KBM-7 (cell line): Measurements from ENCODE around the gene FEZF1.

Experiments
- DNase-seq: peaks from one replicate; pipeline ENCODE4 v3.0.0-alpha.2; 2015
- in situ Hi-C: fragments of 300-500 bp; cut with MboI; formaldehyde crosslinking; loops from 2 replicates; pipeline ENCODE4 v1.14.3; 2020; ENCODE audit warnings: low sequenced_read_pairs, low pct_unique_long_range_greater_than_20kb, mixed read lengths

Gene FEZF1

DNA sequence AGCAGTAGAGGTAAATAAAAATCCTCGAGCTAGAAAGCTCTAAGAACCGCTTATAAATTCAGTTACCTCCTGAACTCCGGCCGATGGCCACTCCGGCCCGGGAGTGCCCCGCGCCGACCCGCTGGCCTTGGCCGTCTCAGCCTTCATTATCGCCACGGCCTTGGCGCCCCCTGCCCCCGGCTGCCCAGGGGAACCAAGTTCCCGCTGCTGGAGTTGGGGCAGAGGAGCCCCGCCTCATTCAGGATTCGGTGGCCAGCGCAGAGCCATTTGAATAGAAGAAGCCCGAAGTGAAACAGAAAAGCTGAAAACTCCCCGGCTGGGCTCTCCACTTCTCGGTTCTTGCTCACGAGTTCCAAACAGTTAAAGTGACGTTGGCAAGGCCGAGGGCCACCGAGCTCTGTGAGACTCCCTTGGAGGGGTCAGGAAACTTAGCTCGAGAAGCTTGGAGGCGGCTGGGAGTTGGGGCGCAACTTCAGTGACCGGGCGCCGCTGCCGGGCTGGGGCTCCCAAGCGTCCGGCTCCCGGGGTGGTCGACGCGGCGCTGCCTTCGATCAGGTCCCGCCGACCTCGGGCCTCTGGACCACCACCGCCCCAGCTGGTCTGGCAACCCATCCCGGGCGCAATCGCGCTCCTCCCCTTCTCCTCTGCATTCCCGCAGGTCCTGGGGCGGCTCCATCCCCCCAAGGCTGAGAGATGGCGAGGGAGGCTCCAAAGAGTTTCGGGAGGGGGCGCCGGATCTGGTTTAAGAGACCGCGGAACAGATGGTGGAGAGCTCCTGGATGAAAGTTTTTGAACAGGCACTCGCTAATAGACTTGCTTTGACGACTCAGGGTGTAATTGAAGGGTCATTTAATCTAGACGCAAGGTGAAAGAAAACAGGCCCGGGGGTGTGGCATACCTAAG is 5.8 kb upstream of the FEZF1 start:
- in situ Hi-C loops: no loop called here
- peak; percentile 14 for DNase-seq

DNA sequence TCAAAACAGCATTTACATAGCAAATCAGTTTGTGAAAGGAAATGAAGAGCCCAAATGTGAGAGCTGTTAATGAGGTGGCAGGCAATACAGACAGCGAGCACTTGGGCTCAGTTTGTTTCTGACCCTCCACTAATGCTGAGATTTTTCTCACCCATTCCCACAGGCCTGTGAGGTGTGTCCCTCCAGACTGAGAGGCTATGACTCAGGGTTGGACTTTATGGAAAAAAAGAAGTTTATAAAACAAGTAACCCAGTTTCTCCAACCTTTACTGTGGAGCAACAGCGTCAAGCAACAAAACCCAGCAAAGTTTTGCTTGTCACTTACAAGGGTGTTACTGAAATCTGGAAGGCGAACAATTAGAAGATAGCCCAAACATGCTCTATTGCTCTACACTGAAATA is 4.9 kb upstream of the FEZF1 start:
- in situ Hi-C loops: no loop called here

DNA sequence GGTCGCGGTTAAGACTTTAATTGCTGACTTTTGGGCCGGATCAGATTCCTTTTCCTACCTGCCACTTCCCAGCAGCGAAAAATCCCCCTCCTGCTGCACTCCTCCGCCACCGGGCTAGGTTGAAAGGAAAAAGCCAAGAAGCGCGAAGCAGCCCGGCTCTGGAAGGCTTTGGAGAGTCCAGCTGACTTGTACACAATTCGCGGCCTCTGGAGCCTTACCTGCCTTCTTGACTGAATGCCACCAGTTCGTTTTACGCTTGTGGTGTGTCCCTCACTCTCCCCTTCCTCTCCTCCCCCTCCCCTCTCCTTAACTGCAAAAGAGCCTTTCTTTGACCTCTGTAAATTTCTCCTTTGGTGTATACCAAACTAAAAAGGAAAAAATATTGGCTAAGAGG is 2.7 kb upstream of the FEZF1 start:
- DNase-seq: no peak
- in situ Hi-C loops: no loop called here

More for the DNA sequence above, 4.9 kb upstream of the FEZF1 start:
- no peak for DNase-seq

DNA sequence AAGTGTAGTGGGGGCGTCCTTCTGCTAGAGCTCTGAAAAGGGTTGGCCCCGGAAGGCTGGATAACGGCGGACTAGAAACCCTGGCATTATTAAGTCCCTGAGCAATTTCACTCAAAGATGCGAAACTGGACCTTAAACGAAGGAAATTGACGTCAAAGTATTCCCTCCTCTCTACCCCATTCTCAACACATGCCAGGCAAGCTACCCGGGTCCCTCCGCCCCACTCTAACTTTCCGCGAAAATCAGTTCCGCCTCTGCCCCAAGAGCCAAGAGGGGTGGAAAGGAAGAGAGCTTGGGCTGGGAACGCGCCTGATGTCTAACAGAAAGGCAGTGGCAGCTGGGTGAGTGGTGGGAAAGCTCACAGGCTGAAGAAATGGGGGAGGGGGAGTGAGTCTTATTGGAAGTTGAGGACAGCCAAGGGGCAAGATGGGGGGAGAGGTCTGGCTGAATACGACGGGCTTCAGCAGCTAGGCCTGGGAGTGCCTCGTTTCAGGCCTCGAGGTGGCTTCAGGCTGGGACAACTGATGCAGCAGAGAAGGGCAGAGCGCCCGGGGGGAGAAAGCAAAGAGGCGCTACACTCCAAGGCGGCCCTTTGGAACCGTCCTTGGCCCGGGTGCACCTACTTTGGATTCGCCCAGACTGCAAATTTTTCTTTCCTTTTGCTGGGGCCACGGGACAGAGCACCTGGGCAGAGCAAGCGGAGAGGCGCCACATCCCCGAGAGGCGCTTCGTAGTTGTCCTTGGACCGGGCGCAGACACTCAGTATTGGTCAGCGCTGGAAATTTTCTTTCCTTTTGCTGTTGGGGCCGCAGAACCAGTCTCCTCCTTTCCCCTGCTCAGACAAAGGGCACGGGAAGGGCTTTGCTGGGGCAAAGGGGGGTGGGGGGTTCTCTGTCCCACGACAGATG is 2.0 kb upstream of the FEZF1 start:
- no peak for DNase-seq
- in situ Hi-C loops: no loop called here

DNA sequence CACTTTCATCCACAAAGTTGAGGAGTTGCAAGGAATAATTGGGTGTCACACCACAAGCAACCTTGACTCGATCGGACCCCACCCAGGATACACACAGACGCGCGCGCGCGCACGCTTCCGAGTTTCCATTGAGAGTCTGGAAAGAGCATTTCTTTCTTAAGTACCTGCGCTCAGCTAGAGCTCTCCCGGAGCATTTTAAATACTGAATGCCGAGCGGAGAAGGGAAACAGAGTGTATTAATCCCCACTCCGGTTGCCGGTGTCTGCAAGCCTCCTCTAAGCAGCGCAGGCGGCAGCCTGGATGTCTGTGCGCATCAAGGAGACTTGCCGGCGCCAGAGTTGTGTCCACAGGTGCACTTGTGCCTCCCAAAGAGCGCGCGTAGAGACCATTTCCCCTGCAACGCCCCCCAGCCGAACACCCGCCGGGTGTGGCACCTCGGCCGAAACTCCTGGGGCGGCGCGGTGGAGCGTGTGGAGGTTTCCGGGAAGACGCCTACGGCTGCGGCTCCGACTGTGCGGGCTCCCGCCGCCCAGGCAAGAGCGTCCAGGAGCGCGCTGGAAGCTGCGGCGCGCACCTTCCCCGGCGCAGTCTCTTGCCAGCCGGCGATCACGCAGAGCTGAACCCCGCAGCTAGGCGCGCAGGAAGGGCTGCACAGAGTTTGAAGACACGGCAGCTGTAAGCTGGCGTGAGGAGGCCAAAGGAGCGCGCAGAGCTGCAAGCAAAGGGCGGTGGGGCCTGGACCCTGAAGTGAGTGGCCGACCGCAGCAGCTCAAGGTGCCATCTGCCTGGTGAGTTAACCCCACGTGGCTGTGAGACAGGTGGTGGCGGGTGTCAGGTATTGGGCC is 1.1 kb upstream of the FEZF1 start:
- no peak for DNase-seq
- in situ Hi-C loops: no loop called here

DNA sequence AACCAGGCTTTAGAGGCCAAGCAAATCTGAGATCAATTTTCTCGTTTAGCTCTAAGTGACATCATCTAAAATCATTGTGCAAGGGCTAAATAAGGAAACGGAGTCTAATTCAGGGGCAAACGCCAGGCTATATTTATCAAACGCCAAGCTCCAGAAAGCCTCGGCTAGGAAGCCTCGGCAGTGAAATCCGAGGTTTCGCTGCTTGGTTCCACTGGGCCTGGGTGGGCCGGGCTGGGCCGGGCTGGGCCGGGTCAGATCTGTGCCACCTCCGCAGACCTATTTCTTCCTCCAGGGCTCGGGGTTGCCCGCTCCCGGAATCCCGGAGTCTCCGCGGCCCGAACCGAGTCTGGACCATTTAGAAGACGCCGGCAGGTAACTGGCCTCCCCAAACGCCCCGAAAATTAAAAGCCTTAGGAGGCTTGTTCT is 459 bp upstream of the FEZF1 start:
- DNase-seq: no peak
- in situ Hi-C loops: no loop called here

DNA sequence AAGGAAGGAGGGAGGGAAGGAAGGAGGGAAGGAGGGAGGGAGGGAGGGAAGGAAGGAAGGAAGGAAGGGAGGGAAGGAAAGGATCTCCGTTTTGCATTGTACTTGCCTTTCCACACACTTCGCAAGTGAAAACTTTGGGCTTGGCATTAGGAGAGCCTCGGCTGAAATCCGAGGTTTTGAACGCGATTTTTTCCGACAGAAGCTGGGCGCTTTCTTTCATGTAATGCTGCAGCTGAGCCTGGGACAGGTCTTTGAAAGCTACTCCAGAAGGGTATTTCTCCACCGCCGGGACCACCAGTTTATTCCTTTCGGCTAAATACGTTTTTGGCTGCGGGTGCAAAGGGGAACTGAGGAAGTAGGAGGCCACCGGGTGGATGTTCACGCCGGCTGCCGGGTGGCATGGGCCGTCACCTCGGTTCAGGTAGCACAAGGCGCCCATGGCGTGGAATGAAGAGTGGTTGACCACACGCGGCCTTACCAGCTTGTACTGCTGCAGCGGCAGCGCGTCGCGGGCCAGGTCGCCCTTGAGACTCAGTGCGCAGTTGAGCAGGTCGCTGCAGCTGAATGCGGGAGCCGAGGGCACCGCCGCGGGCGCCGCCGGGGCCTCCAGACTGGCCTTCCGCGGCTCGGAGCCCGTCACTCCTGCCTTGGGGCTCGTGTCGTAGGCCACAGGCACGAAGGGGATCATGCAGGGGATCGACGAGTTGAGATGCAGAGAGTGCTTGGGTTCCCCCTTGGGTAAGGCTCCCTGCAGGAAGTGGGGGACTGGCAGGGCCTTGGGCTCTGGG is 825 bp downstream of the FEZF1 start:
- no peak for DNase-seq
- in situ Hi-C loops: no loop called here

DNA sequence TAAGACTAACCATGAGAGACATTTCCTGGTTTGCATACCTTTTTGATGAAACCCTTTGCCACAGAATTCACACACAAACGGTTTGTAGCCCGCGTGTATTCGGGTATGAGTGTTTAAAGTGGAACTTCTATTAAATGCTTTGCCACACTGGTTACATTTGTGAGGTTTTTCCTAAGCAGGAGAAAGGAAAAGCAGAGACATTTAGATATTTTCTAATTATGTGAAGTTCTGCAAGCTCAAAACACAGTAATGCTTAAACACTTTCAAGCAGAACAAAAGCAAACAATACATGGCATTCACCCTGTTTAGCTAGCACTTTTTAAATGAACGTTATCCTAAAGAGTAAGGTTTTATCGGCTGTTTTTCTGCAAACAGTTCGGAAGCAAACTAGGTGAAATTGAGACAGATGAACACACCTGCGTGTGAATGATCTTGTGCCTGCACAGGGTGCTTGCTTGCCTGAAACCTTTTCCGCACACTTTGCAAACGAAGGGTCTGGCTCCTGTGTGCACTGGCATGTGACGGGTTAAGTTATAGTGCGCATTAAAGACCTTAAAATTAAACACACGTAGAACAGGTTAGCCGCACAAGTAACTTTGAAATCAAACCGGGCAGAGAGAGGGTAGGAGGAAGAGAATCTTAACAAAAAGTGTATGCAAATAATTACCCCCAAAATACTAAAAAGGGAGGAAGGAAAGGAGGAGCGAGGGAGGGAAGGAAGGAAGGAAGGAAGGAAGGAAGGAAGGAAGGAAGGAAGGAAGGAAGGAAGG is 1.6 kb downstream of the FEZF1 start:
- DNase-seq: no peak
- in situ Hi-C loops: no loop called here

DNA sequence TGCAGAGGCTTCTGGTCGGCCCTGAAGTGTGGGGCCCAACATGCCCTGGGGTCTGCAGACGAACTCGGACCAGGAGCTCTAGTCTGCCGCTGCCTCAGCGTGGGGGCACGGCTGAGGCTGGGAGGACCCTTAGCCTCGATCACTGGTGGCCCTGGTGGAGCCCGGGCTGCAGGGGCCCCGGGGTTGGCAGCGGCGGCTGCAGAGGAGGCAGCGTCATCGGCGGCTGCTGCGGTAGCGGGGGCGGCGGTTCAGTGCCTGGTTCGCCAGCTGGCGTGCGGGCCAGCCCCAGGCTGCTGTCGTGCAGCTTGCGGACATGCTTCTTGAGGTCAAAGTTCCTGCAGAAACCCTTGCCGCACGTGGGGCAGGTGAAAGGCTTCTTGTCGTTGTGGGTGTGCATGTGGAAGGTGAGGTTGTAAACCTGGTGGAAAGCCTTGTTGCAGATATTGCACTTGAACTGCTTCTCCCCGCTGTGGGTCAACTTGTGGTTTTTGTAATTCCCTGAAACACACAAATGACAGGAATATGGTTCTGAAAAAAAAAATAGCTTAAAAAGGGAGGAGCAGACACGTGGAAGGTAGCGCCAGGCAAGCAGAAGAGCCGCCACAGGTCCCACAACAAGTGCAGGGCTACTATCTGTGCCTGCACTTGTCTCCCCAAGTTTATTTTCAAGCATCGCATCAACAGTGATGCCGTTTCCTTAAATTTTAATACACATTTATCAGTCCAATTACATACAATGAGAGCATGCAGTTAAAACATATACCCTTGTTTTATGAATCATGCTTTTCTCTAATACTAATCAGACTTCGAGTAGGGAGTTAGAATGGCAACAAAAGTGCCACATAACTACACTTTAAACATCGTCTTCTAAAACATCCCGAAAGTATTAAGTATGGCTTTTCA is 2.4 kb downstream of the FEZF1 start:
- no peak for DNase-seq

DNA sequence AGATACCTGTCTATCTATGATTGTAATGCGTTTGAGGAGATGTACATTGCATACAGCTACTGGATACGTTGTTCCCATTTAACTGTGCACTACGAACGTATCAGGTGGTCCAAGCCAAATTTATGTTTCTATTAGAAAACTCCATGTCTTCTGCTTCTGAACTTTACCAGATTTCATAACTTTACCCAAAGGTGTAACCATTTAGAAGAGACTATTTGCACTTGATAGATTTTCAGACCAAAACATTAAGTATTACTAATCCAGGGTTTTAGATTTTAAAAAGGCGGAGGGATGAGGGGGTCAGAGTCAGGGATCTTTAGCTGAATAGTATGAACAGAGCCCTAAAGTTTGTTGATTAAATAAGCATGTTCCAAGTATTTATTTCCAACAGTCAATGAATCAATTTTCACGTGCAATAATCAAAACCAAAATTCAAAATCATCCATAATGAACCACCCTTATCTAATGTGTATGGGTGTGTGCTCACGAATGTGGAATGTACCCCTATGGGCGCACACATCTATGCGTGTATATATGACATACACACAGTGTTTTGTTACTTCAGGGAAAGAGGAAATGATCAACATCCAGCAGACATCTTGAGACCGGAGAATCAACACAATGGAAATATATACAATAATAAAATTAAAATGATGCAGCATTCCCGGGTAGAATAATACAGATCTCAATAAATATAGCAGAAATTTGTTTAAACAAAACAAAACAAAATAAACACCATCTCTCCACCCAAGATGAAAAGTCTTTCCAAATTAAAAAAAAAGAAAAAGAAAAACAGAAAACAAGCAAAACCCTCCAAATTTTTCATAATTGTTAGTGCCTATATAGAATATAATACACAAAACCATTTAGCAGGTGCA is 3.4 kb downstream of the FEZF1 start:
- in situ Hi-C loops: no loop called here

More for the DNA sequence above, 2.4 kb downstream of the FEZF1 start:
- in situ Hi-C loops: no loop called here

DNA sequence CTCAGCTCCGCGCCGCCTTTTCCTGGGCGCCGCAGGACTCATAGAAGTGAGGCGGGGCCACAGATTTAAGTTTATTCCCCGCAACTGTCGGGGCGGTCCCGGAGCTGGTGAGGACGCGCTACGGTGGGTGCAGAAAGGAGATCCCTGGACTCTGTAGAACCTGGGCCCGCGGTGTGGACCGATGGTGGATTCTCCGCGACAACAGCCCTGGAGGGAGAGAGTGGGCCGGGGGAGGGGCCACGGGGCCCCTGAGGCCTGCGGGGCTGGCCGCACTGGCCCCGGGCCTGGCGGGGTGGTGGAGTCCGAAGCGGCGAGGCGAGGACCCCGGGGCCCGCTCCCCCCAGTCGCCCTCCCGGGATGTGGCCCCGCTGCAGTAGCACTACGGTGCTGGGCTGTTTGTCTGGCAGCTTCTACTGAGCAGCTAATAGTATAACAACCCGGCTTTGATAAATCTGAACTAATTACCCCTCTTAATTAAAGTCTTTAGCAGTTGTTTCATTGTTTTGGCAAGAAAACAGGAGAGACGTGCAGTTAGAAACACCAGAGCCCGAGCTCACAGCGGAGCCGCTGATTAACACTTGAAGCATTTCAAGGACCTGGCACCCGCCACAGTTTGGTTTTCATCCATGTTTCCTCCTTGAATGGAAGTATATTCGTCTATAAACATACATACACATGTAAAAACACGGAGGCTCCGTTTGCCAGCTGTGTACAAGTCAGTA is 4.2 kb downstream of the FEZF1 start:
- in situ Hi-C loops: no loop called here
- no peak for DNase-seq

More for the DNA sequence above, 3.4 kb downstream of the FEZF1 start:
- no peak for DNase-seq

DNA sequence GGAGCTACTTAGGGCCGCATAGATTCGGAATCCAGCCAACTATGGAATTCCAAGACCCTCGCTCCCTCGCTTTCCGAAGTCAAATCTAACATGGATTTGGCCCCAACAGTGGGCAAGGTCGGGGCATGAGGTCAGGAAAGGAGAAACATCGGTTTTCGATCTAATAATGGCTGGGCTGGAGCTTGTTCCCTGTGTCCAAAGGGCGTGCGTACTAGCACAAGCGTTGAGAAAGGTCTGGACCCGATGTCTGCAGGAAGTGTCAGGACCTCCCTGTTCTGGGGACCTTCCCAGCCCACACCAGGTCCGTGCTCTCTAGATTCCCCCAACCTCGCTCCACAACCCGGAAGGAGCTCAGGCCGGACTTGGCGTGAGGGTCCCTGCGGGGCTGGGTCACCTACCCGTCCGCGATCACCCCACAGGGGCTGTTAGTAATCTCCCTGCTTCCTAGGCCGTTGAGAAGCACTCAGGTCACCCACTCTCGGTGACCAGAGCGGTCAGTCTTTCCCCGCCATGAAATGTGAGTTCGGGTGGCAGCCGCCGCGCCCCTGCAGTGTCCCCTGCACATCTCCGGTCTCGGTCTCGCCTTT is 4.8 kb downstream of the FEZF1 start:
- in situ Hi-C loops: no loop called here
- DNase-seq: no peak

DNA sequence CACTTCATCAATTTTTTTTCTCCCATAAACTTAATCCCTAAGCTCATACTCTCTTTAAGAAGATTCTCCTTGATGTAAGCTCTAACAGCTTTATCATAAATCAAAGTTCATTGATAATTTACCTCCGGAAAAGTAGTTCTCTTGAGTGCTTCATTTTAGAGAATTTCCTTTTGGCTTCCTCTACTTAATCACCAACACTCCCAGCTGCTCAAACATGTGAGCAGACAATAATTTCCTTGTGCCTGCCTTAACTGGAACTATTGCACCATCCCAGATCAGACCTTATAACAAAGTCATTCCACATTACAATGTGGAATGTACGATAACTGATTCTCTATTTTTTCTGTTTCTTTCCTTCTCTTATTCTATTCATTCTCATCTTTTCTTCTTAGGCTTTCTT is 5.9 kb downstream of the FEZF1 start:
- in situ Hi-C loops: no loop called here
- DNase-seq: no peak

DNA sequence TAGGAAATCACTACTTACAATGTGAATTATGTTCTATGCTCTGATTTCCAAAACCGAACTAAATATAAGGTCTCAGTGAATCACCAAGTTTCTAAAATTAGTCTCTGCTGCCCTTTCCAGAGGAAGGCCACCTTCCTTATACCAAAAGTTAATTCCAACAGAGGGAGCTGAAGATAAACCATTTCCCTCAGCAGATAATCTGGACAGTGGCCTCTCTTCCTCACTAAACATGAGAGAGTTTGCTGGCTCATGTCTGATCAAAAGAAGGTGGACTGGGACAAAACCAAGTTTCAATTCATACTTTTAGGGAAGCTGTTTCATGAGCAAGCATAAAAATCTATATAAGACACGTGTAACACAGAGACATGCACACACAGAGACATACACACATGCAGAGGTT is 6.4 kb downstream of the FEZF1 start:
- in situ Hi-C loops: no loop called here
- DNase-seq: no peak

DNA sequence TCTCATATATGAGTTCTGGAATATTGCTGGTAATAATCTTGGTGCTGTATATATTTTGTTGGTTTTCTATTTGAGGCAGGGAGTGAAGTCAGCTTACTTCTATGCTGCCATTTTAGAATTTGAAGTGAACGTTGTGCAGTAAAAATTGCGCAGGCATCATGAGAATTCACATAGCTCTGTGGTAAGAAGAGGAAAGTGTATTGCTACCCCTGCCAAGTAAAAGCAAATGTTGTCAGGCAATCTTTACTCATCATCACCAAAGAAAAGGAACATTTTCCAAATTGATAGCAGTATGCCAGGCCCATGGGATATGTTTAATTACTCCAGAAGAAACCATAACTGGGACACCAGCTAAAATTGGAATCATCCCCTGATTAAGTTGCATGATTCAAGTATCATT is 13.4 kb downstream of the FEZF1 start:
- in situ Hi-C loops: no loop called here
- no peak for DNase-seq
